Uterus (tissue), 2 donors: ENCODE measurements around the gene NDUFV3.

Source experiments
- CTCF ChIP-seq, 4 experiments: fragments of 200-600 bp in 2 of 4; fragments of 450-650 bp in 2 of 4; sonication (generic) in 2 of 4; IDR thresholded peaks; one replicate each; pipeline ENCODE4 v1.5.1; 2016 to 2019; ENCODE audit warnings: antibody characterized with exemption in 4 of 4, mild to moderate bottlenecking in 2 of 4, moderate library complexity in 1 of 4
- POLR2A ChIP-seq, 2 donors: fragments of 450-650 bp; IDR thresholded peaks; one replicate each; pipeline ENCODE4 v1.6.1; 2016; ENCODE audit warnings: antibody characterized with exemption in 2 of 2, mild to moderate bottlenecking in 1 of 2, moderate library complexity in 1 of 2

GRCh38 chr21:42851812-42852665 lies 41.1 kb upstream of the NDUFV3 start:
- no peak for TF ChIP-seq POLR2A (IDR thresholded peaks at IDR 0.05)
- no peak for TF ChIP-seq CTCF (IDR thresholded peaks at IDR 0.05)
